Activated CD4-positive, alpha-beta memory T cell treated with anti-CD3 and anti-CD28 coated beads for 36 hours (primary cell): ENCODE results near the gene SPAG16. TPM values are rescaled to one million over a fixed set of nuclear protein-coding genes. Genes with fewer than 3 reads are reported as not detected.

ENCODE experiments used
- CTCF ChIA-PET: fragments of 350-600 bp; sonication (Branson Sonifier 250); formaldehyde crosslinking; loops from one replicate; lab custom pipeline; 2021; ENCODE audit warnings: antibody characterized with exemption, inconsistent platforms; lab: Charles Lee
- POLR2A ChIA-PET: fragments of 350-600 bp; sonication (Branson Sonifier 250); formaldehyde crosslinking; loops from one replicate; lab custom pipeline; 2021; ENCODE audit warnings: antibody characterized with exemption; lab: Charles Lee
- DNase-seq: peaks from one replicate; pipeline ENCODE4 v3.0.0-alpha.2; 2020
- H3K27ac Mint-ChIP-seq: one replicate; pipeline ENCODE4 v1.8.0; 2021; ENCODE audit warnings: mixed read lengths
- H3K27me3 Mint-ChIP-seq: one replicate; pipeline ENCODE4 v1.8.0; 2021; ENCODE audit warnings: mixed read lengths
- H3K36me3 Mint-ChIP-seq: one replicate; pipeline ENCODE4 v1.8.0; 2021; ENCODE audit warnings: mixed read lengths
- H3K4me1 Mint-ChIP-seq: one replicate; pipeline ENCODE4 v1.8.0; 2021; ENCODE audit warnings: low read depth, mixed read lengths
- H3K4me3 Mint-ChIP-seq: one replicate; pipeline ENCODE4 v1.8.0; 2021; ENCODE audit warnings: mild to moderate bottlenecking, mixed read lengths
- H3K9me3 Mint-ChIP-seq: one replicate; pipeline ENCODE4 v1.8.0; 2021; ENCODE audit warnings: mixed read lengths
- intact Hi-C: fragments of 100-400 bp; cut with micrococcal nuclease; formaldehyde crosslinking; loops from one replicate; pipeline ENCODE4 v1.15.1; 2023
- total RNA-seq, 2 experiments: library from RNA; stranded (reverse); gene quantifications; one replicate each; pipeline ENCODE4 v1.2.3, GENCODE V29; 2021

The SPAG16 gene
- total RNA-seq, 2 experiments from 2014 or later, result 9.1 to 10.4 TPM

DNA sequence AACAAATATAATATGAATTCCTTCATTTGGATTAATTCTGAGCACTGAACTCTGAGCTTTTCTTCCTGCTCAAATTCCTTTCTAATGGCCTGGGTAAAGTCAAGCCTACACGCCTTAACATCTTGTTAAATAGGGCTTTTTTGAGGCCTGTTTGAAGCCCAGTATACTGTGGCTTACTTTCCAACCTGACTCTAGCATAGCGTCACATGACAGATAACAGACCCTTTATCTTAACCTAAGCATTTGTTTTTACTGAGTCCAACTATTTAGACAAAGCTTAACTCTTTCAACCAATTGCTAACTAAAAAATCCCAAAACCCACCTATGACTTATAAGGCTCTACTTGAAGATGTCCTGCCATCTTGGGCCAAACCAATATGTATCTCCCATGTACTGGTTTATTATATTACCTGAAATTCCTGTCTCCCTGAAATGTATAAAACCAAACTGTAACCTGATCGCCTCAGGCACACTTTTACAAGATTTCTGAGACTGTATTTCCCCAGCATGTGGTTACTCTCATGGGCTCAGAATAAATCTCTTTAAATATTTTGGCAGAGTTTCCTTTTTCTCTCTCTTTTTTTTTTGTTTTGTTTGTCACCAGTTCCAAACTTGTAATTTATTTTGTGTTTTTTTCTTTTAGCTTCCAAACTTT lies 855.5 kb downstream of the SPAG16 start:
- Mint-ChIP-seq H3K36me3 (no peaks in the 10 kb centered on the region), H3K9me3 (no peaks in the 10 kb centered on the region), H3K27me3 (no peaks in the 10 kb centered on the region), H3K4me1 (no peaks in the 10 kb centered on the region), H3K27ac (no peak overlapping the region), H3K4me3 (no peak overlapping the region)
- ChIA-PET POLR2A (no interaction called here), CTCF (no interaction called here)
- no peak for DNase-seq
- intact Hi-C loops, result no loop called here

DNA sequence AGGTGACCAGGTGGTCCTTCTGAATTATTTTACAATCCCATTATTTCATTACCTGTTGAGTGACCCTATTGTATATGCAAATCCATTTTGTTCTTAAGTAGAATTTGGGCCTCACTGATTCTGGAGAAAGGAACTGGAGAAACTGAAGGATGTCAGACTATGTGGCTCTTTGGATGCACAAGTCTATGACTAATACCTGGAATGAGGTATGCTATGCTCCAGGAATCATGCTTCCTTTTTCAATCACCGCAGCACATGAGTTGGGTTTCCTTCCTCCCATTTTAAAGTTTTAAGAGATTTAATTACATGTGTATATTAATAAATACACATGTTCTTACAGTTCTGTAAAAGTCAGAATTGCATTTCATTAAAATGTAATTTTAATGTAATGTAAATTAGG lies 872.7 kb downstream of the SPAG16 start:
- Mint-ChIP-seq H3K4me1 (no peaks in the 10 kb centered on the region), H3K27ac (no peak overlapping the region), H3K9me3 (no peaks in the 10 kb centered on the region), H3K4me3 (no peak overlapping the region), H3K36me3 (no peaks in the 10 kb centered on the region), H3K27me3 (no peaks in the 10 kb centered on the region)
- intact Hi-C loops, result no loop called here
- POLR2A ChIA-PET, result no interaction called here
- CTCF ChIA-PET, result no interaction called here
- DNase-seq, result no peak

DNA sequence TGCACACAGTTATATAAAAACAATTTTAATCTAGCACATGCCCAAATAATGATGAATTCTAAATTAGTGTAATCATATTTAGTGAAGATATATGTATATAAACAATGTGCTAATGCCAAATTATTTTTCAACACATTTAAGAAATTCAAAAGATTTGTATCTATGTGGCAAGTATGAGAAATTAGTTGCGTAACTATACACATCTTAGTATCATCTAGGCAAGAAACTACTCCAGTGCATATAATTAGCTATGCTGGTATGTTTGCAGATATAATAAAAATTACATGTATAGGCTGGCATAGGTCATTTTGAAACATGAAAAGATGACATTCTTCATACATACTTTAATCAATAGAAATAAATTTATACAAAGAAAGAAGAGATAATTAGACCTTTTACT lies 874.6 kb downstream of the SPAG16 start:
- no peak for DNase-seq
- intact Hi-C loops, result no loop called here
- ChIA-PET POLR2A (no interaction called here), CTCF (no interaction called here)
- Mint-ChIP-seq H3K36me3 (no peaks in the 10 kb centered on the region), H3K27me3 (no peaks in the 10 kb centered on the region), H3K9me3 (no peaks in the 10 kb centered on the region), H3K27ac (no peak overlapping the region), H3K4me3 (no peak overlapping the region), H3K4me1 (no peaks in the 10 kb centered on the region)

DNA sequence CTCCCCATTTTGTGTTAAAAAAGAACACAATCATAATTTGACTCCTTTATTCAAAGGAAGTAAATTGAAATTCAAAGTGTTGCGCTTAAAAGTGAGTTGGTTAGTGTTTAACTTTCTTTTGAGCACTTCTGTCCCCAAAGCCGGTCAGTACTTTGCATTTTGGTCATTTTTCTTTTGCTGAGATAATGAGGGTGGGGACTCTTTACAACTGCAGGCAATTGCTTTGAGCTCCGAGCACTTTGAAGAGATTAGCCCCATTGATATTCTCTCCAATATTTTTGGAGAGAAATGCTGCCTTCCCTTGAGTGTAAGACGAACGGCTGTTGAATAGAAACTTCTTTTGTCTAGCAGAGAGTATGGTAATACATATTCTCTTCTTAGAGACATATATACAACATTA lies 885.0 kb downstream of the SPAG16 start:
- Mint-ChIP-seq H3K4me3 (no peak overlapping the region), H3K9me3 (no peaks in the 10 kb centered on the region), H3K36me3 (no peaks in the 10 kb centered on the region), H3K4me1 (no peaks in the 10 kb centered on the region), H3K27me3 (no peaks in the 10 kb centered on the region), H3K27ac (no peak overlapping the region)
- CTCF ChIA-PET, result no interaction called here
- intact Hi-C loops, result no loop called here
- POLR2A ChIA-PET, result no interaction called here
- no peak for DNase-seq

DNA sequence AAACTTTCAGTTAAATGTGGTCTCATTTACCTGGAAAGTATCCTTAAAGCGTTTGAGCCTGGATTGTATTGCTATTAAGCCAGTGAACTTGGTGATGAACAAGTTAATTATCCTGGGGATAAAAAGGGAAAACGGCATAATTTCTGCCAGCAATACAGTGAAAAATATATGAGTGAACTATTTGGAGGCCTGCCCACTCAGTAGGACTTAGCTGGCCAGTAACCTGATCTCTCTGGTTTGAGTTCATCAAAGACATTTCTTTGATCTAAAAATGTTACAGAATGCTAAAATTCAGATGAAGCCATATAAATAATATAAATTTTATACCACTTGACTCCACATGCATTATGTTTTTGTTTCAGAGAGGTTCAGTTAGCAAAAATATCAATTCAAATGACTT lies 885.5 kb downstream of the SPAG16 start:
- no peaks in the 10 kb centered on the region for H3K9me3 Mint-ChIP-seq
- H3K27ac Mint-ChIP-seq, result no peak overlapping the region
- no peak for DNase-seq
- no peaks in the 10 kb centered on the region for H3K27me3 Mint-ChIP-seq
- ChIA-PET CTCF (no interaction called here), POLR2A (no interaction called here)
- no peaks in the 10 kb centered on the region for H3K36me3 Mint-ChIP-seq
- H3K4me3 Mint-ChIP-seq, result no peak overlapping the region
- H3K4me1 Mint-ChIP-seq, result no peaks in the 10 kb centered on the region
- intact Hi-C loops, result no loop called here

DNA sequence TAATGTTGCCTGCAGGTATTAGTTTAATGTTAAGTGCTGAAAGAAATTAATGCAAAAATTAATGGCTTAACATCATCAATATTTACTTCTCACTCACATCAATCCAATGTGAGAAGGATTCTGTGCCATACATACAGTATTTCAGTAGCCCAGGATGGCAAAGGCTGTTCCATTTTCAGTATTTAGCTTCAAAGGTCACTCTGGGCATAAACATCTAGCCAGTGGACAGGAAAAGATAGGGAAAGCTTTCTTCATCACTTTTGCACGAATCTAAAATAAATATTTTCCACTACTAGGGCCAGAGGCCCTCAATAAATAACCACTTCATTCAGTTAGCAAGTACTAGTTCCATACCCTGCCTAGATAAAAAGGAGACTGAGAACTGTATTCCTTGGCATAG lies 890.3 kb downstream of the SPAG16 start:
- intact Hi-C loops, result no loop called here
- no peaks in the 10 kb centered on the region for H3K9me3 Mint-ChIP-seq
- H3K36me3 Mint-ChIP-seq, result no peaks in the 10 kb centered on the region
- no peak for DNase-seq
- H3K27me3 Mint-ChIP-seq, result no peaks in the 10 kb centered on the region
- H3K27ac Mint-ChIP-seq, result no peak overlapping the region
- no peak overlapping the region for H3K4me3 Mint-ChIP-seq
- H3K4me1 Mint-ChIP-seq, result no peaks in the 10 kb centered on the region
- POLR2A ChIA-PET, result no interaction called here
- CTCF ChIA-PET, result no interaction called here

DNA sequence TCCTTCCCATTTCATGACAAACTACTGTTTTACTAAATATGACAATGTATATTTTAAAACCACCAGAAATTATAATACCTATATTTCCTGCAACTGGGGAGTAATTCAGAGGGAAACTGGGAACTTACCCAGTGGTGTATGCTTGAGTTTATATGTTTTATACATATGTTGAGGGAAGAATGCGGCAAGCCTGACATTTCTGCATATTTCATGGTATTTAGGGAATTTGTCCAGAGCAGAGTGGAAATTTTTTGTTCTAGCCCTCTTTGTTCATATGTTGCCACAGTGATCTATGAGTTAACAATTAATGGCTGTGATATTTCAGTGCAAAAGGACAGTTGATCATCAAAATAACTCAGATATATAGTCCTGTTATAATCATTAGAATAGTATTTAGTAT lies 895.8 kb downstream of the SPAG16 start:
- intact Hi-C loops, result no loop called here
- ChIA-PET POLR2A (no interaction called here), CTCF (no interaction called here)
- Mint-ChIP-seq H3K4me1 (no peaks in the 10 kb centered on the region), H3K27ac (no peak overlapping the region), H3K36me3 (no peaks in the 10 kb centered on the region), H3K4me3 (no peak overlapping the region), H3K9me3 (no peaks in the 10 kb centered on the region), H3K27me3 (no peaks in the 10 kb centered on the region)
- DNase-seq, result no peak

DNA sequence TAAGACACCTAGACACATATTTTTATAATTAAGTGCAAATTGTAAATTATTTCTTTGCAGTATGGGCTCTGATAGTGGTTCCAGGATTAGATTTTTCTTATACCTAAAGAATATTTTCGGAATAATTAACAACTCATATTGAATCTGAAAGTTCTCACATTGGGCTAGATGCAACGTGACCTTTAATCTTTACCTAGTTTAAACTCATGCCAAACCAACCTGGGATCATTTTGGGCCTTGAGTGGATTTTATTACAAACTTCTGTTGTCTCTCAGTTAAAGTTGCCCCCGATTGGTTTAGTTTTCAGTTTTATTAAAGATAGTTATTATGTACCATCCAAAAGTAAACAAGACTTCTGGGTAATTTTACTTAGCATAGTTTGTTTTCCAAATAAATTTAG lies 896.4 kb downstream of the SPAG16 start:
- CTCF ChIA-PET, result no interaction called here
- Mint-ChIP-seq H3K27ac (no peak overlapping the region), H3K36me3 (no peaks in the 10 kb centered on the region), H3K4me3 (no peak overlapping the region), H3K4me1 (no peaks in the 10 kb centered on the region), H3K27me3 (no peaks in the 10 kb centered on the region), H3K9me3 (no peaks in the 10 kb centered on the region)
- POLR2A ChIA-PET, result no interaction called here
- DNase-seq, result no peak
- intact Hi-C loops, result no loop called here

DNA sequence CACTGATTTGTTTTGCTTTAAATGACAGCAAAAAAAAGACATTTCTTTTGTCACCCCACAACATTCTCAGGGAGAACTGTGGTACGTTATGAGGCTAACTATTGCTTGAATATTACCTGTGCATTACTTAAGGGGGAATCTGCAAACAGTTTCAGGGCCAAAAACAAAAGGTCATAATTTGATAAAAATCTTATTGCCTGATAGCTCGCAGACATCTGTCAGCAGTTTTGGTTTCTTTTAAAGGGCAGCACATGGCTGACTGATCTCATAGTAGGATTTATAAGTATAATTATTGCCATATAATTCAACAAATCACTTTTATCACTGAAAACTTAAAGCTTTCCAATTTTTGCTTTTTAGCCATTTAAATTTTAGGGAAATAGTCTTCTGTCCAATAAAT lies 900.2 kb downstream of the SPAG16 start:
- ChIA-PET POLR2A (no interaction called here), CTCF (no interaction called here)
- no peak overlapping the region for H3K27ac Mint-ChIP-seq
- DNase-seq, result no peak
- intact Hi-C loops, result no loop called here
- no peaks in the 10 kb centered on the region for H3K4me1 Mint-ChIP-seq
- no peaks in the 10 kb centered on the region for H3K27me3 Mint-ChIP-seq
- no peaks in the 10 kb centered on the region for H3K9me3 Mint-ChIP-seq
- no peak overlapping the region for H3K4me3 Mint-ChIP-seq
- no peaks in the 10 kb centered on the region for H3K36me3 Mint-ChIP-seq

DNA sequence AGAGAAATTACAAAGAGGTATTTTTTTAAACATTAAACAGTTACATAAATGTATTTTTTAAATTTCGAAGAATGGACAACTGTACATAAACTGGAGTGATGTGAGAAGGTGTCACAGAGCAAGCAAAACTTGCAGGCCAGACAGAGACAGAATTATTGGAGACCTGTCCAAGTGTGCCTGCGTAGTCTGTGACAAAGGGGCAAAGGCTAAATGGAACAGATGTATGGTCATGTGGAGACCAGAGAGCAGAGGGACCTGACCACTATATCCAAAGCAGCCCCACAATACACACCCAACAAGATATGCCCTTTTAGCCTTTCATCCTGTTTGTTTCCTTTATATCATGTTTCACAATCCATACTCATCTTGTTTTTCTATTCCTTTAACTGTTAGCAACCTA lies 901.3 kb downstream of the SPAG16 start:
- Mint-ChIP-seq H3K27me3 (no peaks in the 10 kb centered on the region), H3K9me3 (no peaks in the 10 kb centered on the region), H3K27ac (no peak overlapping the region), H3K4me1 (no peaks in the 10 kb centered on the region), H3K4me3 (no peak overlapping the region), H3K36me3 (no peaks in the 10 kb centered on the region)
- intact Hi-C loops, result no loop called here
- POLR2A ChIA-PET, result no interaction called here
- CTCF ChIA-PET, result no interaction called here
- DNase-seq, result no peak

DNA sequence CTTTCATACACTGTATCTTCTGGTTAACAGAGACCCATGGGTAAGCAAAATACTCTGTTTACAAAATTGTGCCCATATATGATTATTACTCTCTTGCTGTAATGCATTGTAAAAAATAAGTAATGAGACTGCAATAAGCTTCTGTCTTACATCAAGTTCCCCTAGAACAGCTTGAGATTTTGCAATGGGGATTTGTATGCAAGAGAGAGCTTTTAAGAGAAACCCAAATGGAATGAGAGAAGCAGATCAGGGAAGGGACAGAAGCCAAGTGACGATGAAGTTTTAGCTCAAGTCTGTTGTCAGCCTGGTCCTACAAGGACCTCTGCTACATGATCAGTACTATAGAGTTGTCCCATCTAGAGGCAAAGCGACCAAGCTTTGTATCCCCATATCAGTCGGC lies 908.4 kb downstream of the SPAG16 start:
- H3K27ac Mint-ChIP-seq, result no peak overlapping the region
- H3K4me3 Mint-ChIP-seq, result no peak overlapping the region
- DNase-seq, result no peak
- no peaks in the 10 kb centered on the region for H3K9me3 Mint-ChIP-seq
- ChIA-PET POLR2A (no interaction called here), CTCF (no interaction called here)
- H3K36me3 Mint-ChIP-seq, result no peaks in the 10 kb centered on the region
- H3K4me1 Mint-ChIP-seq, result no peaks in the 10 kb centered on the region
- H3K27me3 Mint-ChIP-seq, result no peaks in the 10 kb centered on the region
- intact Hi-C loops, result no loop called here

DNA sequence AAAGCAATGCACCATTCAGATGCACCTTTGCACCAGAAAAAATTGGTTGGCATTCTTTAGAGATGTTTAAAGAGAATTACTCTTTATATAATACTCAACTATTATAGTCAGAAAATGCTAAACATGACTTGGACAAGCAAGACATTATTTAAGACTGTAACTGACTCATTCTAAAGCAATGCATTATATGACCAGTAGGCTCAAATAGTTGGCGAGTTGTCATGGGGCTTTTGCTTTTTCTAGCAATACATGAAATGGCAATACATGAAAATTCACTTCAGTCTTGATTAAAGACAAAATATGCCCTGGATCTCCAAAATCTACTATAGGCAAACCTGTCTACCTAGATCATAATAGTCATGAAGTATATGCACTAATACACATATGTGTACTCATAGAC lies 909.7 kb downstream of the SPAG16 start:
- H3K36me3 Mint-ChIP-seq, result no peaks in the 10 kb centered on the region
- no peaks in the 10 kb centered on the region for H3K4me1 Mint-ChIP-seq
- H3K27me3 Mint-ChIP-seq, result no peaks in the 10 kb centered on the region
- CTCF ChIA-PET, result no interaction called here
- POLR2A ChIA-PET, result no interaction called here
- H3K4me3 Mint-ChIP-seq, result no peak overlapping the region
- intact Hi-C loops, result no loop called here
- H3K9me3 Mint-ChIP-seq, result no peaks in the 10 kb centered on the region
- DNase-seq, result no peak
- no peak overlapping the region for H3K27ac Mint-ChIP-seq

DNA sequence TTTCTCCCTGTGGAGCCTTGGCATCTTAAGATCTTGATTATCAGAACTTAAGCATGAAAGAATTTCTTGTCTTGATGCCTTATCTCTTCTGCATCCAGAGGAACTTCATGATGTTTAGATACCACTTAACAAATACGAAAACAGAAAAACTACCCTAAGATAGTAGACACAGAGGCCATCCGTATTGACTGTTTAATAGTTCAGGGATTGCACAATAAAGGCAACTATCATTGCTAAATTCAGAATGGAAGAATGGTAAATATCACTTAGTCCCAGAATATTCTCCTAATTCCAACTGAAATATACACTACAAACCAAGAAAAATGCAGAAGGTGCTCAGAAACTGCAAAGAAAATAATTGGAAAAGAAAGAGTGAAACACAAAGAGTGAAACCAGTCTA lies 912.0 kb downstream of the SPAG16 start:
- Mint-ChIP-seq H3K9me3 (no peaks in the 10 kb centered on the region), H3K4me1 (no peaks in the 10 kb centered on the region), H3K27me3 (no peaks in the 10 kb centered on the region), H3K36me3 (no peaks in the 10 kb centered on the region), H3K27ac (no peak overlapping the region), H3K4me3 (no peak overlapping the region)
- CTCF ChIA-PET, result no interaction called here
- intact Hi-C loops, result no loop called here
- POLR2A ChIA-PET, result no interaction called here
- no peak for DNase-seq
